Measurements from ENCODE around the gene MAN1C1. TPM values are rescaled to one million over a fixed set of nuclear protein-coding genes. Genes with fewer than 3 reads are reported as not detected.
A peak's percentile ranks its signal among the peaks of the same experiment; 100 is the strongest.

The MAN1C1 gene
- total and polyA plus RNA-seq, 2 donors (not counting 1 experiment from before 2014, with no cell fraction given) = 0.31 to 0.89 TPM

DNA sequence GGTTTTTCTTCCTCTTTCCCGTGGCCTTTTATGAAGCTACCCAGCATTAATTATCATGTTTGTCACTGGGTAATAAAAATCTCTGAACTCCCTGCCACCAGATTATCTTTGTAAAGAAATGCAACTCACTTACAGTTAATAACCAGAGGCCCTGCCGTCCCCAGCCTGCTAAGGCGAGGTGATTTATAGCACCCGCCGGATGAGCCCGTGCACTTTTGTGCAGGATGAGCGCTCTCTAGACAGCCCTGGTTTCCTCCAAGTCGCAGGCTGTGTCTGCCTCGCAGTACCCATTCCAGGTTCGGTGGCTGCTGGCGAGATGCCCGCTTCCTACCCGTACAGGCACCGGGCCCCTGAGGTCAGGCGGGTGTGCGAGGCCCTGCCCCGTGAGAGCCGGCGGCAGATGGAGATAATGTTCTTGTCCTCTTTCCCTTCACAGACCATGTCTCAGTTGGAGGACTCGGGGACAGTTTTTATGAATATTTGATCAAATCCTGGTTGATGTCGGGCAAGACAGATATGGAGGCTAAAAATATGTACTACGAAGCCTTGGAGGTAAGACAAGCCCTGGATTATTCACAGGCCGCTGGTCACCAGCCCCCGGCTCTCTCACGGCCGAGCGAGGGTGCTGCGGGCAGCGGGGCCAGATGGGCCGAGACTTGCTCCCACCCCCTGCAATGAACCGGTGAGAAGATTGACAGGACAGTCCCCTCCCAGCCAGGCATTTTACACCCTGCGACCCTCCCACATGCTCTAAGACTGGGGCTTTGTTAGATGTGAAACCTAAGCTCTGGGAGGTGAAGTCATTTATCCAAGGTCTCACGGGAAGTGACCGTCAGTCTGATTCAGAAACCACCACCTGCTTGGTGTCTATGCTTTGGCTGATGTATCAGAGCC is 154.9 kb downstream of the MAN1C1 start:
- no peaks in the 10 kb centered on the region for H3K79me2 ChIP-seq (ENCODE audit: control insufficient read depth, insufficient read depth, low read length)
- peak overlapping the region; percentile 58 for H3K4me2 ChIP-seq (replicated peaks; ENCODE audit: low read depth, low read length, poor library complexity, severe bottlenecking)
- POLR2A ChIA-PET = interaction anchor here (0.6 kb wide), 2 partner anchors 33 to 233 kb away, joined by 5 to 6 read pairs; no protein-coding TSS in a partner anchor
- no peak overlapping the region for H3K27ac Mint-ChIP-seq
- ATAC-seq (ENCODE audit: low read depth) (no peak), DNase-seq (peak; percentile 28)
- intact Hi-C loops (cut with micrococcal nuclease) = no loop called here
- peaks cover 0 to 31% (median 7%) of the 10 kb centered on the region in 4 experiments for H3K27me3 ChIP-seq (replicated peaks in 1 of 4; ENCODE audit: control extremely low read depth in 1 of 4, control insufficient read depth in 3 of 4, insufficient read depth in 4 of 4, low read length in 3 of 4)
- peaks cover 30 to 41% of the 10 kb centered on the region in 2 donors for H3K4me1 ChIP-seq (ENCODE audit: control insufficient read depth in 2 of 2, insufficient read depth in 2 of 2, low read length in 2 of 2)
- peaks cover 0 to 3% (median 0%) of the 10 kb centered on the region in 3 donors for H3K9me3 ChIP-seq (ENCODE audit: control extremely low read depth in 1 of 3, control insufficient read depth in 2 of 3, insufficient read depth in 1 of 3, low read length in 2 of 3)
- H3K4me1 Mint-ChIP-seq = peaks cover 33% of the 10 kb centered on the region
- no peak overlapping the region for H3K27ac ChIP-seq (ENCODE audit: low read length in 2 of 2)
- peak overlapping the region; percentile 47 for H3K9ac ChIP-seq (ENCODE audit: low read length)
- peaks cover 29% of the 10 kb centered on the region for H3K27me3 Mint-ChIP-seq
- H3K9me3 Mint-ChIP-seq (ENCODE audit: insufficient read depth) = no peaks in the 10 kb centered on the region
- CTCF ChIA-PET = no interaction called here
- TF ChIP-seq, protein P1, sequence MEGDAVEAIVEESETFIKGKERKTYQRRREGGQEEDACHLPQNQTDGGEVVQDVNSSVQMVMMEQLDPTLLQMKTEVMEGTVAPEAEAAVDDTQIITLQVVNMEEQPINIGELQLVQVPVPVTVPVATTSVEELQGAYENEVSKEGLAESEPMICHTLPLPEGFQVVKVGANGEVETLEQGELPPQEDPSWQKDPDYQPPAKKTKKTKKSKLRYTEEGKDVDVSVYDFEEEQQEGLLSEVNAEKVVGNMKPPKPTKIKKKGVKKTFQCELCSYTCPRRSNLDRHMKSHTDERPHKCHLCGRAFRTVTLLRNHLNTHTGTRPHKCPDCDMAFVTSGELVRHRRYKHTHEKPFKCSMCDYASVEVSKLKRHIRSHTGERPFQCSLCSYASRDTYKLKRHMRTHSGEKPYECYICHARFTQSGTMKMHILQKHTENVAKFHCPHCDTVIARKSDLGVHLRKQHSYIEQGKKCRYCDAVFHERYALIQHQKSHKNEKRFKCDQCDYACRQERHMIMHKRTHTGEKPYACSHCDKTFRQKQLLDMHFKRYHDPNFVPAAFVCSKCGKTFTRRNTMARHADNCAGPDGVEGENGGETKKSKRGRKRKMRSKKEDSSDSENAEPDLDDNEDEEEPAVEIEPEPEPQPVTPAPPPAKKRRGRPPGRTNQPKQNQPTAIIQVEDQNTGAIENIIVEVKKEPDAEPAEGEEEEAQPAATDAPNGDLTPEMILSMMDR (IDR thresholded peaks at IDR 0.05) = no peak
- no peak for TF ChIP-seq EZH2 (IDR thresholded peaks at IDR 0.05; ENCODE audit: borderline replicate concordance, insufficient read depth, low read depth, low read length, poor library complexity, severe bottlenecking)
- peak overlapping the region in 1 of 5 experiments; percentile 5 for H3K4me3 ChIP-seq (ENCODE audit: control extremely low read depth in 1 of 5, extremely low read depth in 1 of 5, insufficient read depth in 1 of 5, low read depth in 2 of 5, low read length in 4 of 5)
- 9% methylated on average over 30 of the region's 34 CpGs for WGBS (ENCODE audit: insufficient coverage)
- H3K36me3 ChIP-seq (replicated peaks in 1 of 2; ENCODE audit: control extremely low read depth in 1 of 2, control insufficient read depth in 1 of 2, extremely low read depth in 1 of 2, insufficient read depth in 2 of 2, low read length in 1 of 2) = no peaks in the 10 kb centered on the region
- H2AFZ ChIP-seq (ENCODE audit: insufficient read depth, low read depth, low read length, poor library complexity, severe bottlenecking) = peak overlapping the region; percentile 48
- H3K4me3 Mint-ChIP-seq = peak overlapping the region; percentile 55
- H4K20me1 ChIP-seq (ENCODE audit: control insufficient read depth, insufficient read depth, low read length, poor library complexity, severe bottlenecking) = no peaks in the 10 kb centered on the region

DNA sequence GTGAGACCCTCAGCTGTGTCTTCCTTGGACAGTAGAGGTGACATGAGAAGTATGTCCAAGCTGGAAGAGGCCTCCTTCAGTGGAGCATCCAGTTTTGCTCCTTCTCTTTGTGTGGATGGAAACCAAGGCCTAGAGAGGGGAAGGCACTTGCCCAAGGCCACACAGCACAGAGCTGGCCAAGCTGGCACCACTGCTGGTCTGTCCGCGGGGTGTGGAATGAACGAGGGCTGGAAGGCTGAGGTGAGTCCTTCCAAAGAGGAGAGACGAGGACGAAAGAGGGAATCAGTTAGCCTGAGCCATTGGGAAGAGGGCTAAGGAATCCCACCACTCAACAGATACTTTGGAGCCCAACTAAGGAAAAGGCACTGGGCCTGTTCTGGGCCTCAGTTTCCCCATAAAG is 155.6 kb downstream of the MAN1C1 start:
- DNase-seq (no peak), ATAC-seq (ENCODE audit: low read depth) (no peak)
- peaks cover 30 to 41% of the 10 kb centered on the region in 2 donors for H3K4me1 ChIP-seq (ENCODE audit: control insufficient read depth in 2 of 2, insufficient read depth in 2 of 2, low read length in 2 of 2)
- TF ChIP-seq EZH2 (IDR thresholded peaks at IDR 0.05; ENCODE audit: borderline replicate concordance, insufficient read depth, low read depth, low read length, poor library complexity, severe bottlenecking) = no peak
- TF ChIP-seq, protein P1 (IDR thresholded peaks at IDR 0.05) = no peak
- 100% methylated on average over 4 of the region's 5 CpGs for WGBS (ENCODE audit: insufficient coverage)
- no peak overlapping the region for H3K4me3 ChIP-seq (ENCODE audit: control extremely low read depth in 1 of 5, extremely low read depth in 1 of 5, insufficient read depth in 1 of 5, low read depth in 2 of 5, low read length in 4 of 5)
- peaks cover 0 to 31% (median 7%) of the 10 kb centered on the region in 4 experiments for H3K27me3 ChIP-seq (replicated peaks in 1 of 4; ENCODE audit: control extremely low read depth in 1 of 4, control insufficient read depth in 3 of 4, insufficient read depth in 4 of 4, low read length in 3 of 4)
- H3K9ac ChIP-seq (ENCODE audit: low read length) = peak overlapping the region; percentile 47
- peak overlapping the region; percentile 48 for H2AFZ ChIP-seq (ENCODE audit: insufficient read depth, low read depth, low read length, poor library complexity, severe bottlenecking)
- H3K9me3 ChIP-seq (ENCODE audit: control extremely low read depth in 1 of 3, control insufficient read depth in 2 of 3, insufficient read depth in 1 of 3, low read length in 2 of 3) = peaks cover 0 to 3% (median 0%) of the 10 kb centered on the region in 3 donors
- H3K79me2 ChIP-seq (ENCODE audit: control insufficient read depth, insufficient read depth, low read length) = no peaks in the 10 kb centered on the region
- no peaks in the 10 kb centered on the region for H4K20me1 ChIP-seq (ENCODE audit: control insufficient read depth, insufficient read depth, low read length, poor library complexity, severe bottlenecking)
- Mint-ChIP-seq H3K27me3 (peaks cover 29% of the 10 kb centered on the region), H3K4me3 (peak overlapping the region; percentile 55), H3K4me1 (peaks cover 33% of the 10 kb centered on the region), H3K9me3 (ENCODE audit: insufficient read depth) (no peaks in the 10 kb centered on the region), H3K27ac (no peak overlapping the region)
- H3K4me2 ChIP-seq (replicated peaks; ENCODE audit: low read depth, low read length, poor library complexity, severe bottlenecking) = no peak overlapping the region
- POLR2A ChIA-PET = interaction anchor here (0.5 kb wide), 1 partner anchor 588 kb away, joined by 3 read pairs; no protein-coding TSS in a partner anchor
- CTCF ChIA-PET = no interaction called here
- H3K27ac ChIP-seq (ENCODE audit: low read length in 2 of 2) = no peak overlapping the region
- H3K36me3 ChIP-seq (replicated peaks in 1 of 2; ENCODE audit: control extremely low read depth in 1 of 2, control insufficient read depth in 1 of 2, extremely low read depth in 1 of 2, insufficient read depth in 2 of 2, low read length in 1 of 2) = no peaks in the 10 kb centered on the region
- intact Hi-C loops (cut with micrococcal nuclease) = no loop called here
